Urinary bladder (tissue), 4 donors: ENCODE results near the gene AOPEP. TPM values are rescaled to one million over a fixed set of nuclear protein-coding genes. Genes with fewer than 3 reads are reported as not detected.

Experiments
- DNase-seq: peaks from one replicate; pipeline ENCODE4 v3.0.0-alpha.2; 2015; ENCODE audit errors: extremely low spot score
- H3K27ac ChIP-seq: one replicate; pipeline ENCODE4 v1.5.1; 2013; ENCODE audit warnings: low read depth, mild to moderate bottlenecking, moderate library complexity
- H3K36me3 ChIP-seq: one replicate; pipeline ENCODE4 v1.6.1; 2013; ENCODE audit warnings: mild to moderate bottlenecking, moderate library complexity; ENCODE audit not compliant: insufficient read depth
- H3K4me1 ChIP-seq: one replicate; pipeline ENCODE4 v1.6.1; 2013; ENCODE audit warnings: mild to moderate bottlenecking, moderate library complexity; ENCODE audit not compliant: insufficient read depth
- H3K4me3 ChIP-seq: one replicate; pipeline ENCODE4 v1.5.1; 2013; ENCODE audit warnings: low read depth, low read length
- WGBS: extraction: QIAGEN DNeasy Blood & Tissue Kit; methylation state at CpG from one replicate; pipeline ENCODE4 v1.1.7; 2013; 5-methylcytosine and 5-hydroxymethylcytosine counted together
- polyA plus RNA-seq: library from polyadenylated mRNA; stranded (reverse); fragments of 200-250 nt; gene quantifications from one replicate; pipeline ENCODE4 v1.2.3, GENCODE V29; 2013
- total RNA-seq: library from RNA; depleted of rRNA; stranded (reverse); fragments of >200 nt; gene quantifications from one replicate; pipeline ENCODE4 v1.2.3, GENCODE V29; 2014
- donor health status: healthy with polysubstance abuse.
- donor health status: healthy.

Gene AOPEP
- total and polyA plus RNA-seq, 2 donors: 99.2 to 136 TPM

DNA sequence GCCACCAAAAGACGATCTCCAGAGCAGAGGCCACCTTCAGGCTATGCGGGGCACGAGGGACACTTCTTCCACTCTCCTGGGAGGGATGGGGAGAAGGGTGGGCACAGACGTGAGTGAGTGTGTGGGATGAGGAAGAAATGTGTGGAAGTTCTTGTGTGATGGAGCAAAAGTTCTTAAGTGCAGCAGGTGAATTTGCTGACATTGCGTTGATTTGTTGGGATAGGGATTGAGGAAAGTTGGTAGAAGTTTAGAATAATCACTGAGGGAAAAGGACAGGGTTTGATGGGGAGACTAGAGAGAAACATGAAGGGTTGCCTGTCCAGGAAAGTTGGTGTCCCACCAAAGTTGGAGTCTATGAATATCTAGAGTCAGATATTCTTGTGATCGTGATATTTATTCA is 2.2 kb downstream of the AOPEP start:
- WGBS: 76% methylated on average over 6 of the region's 6 CpGs
- no peak for DNase-seq
- no peak overlapping the region for H3K27ac ChIP-seq
- H3K4me1 ChIP-seq: no peaks in the 10 kb centered on the region
- H3K36me3 ChIP-seq: no peaks in the 10 kb centered on the region
- H3K4me3 ChIP-seq: no peak overlapping the region

DNA sequence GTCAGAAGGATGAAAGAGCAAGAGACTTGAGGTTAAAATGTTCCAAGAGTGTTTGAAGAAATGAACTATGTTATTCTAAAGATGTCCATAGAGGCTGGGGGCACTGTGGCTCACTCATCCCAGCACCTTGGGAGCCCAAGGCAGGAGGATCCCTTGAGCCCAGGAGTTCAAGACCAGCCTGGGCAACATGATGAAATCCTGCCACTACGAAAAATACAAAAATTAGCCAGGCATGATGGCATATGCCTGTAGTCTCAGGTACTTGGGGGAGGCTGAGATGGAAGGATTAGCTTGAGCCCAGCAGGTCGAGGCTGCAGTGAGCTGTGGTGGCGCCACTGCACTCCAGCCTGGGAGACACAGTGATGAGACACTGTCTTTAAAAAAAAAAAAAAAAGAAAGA is 2.7 kb downstream of the AOPEP start:
- WGBS: 96% methylated on average over 3 of the region's 3 CpGs
- H3K27ac ChIP-seq: no peak overlapping the region
- DNase-seq: no peak
- H3K4me3 ChIP-seq: no peak overlapping the region
- H3K36me3 ChIP-seq: no peaks in the 10 kb centered on the region
- no peaks in the 10 kb centered on the region for H3K4me1 ChIP-seq

DNA sequence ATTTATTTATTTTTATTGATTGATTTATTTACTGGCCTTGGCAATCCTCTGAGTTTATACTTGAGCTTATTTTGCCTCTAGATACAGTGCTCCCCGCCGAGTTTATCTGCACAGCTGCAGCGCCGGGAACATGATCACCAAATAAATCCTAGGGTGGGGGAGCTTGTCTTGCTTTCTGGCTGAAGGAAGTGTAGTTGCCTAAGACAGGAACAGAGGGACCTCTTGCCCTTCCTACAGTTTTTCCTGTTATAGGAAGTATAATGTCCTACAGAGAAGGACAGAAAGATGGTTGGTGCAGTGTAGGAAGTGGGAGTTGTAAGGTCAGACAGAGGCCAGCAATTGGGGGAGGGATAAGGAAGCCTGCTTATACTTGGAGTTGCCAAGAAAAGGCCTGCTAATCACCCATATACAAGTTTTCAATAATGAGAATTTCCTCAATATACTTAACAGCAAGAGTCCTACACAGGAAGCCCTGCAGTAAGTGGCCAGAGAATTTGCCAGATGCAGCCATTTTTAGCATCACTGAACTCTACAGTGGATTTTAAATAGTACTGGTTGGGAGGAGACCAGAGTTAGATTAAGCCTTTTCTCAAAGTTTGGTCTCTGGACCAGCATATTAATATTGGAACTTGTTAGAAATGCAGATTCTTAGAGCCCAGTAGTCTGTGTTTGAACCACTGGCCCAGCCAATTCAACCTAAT is 7.7 kb downstream of the AOPEP start:
- Histone ChIP-seq H3K36me3 (no peaks in the 10 kb centered on the region), H3K4me1 (no peaks in the 10 kb centered on the region), H3K27ac (no peak overlapping the region), H3K4me3 (no peak overlapping the region)
- no peak for DNase-seq
- 52% methylated on average over 4 of the region's 4 CpGs for WGBS

DNA sequence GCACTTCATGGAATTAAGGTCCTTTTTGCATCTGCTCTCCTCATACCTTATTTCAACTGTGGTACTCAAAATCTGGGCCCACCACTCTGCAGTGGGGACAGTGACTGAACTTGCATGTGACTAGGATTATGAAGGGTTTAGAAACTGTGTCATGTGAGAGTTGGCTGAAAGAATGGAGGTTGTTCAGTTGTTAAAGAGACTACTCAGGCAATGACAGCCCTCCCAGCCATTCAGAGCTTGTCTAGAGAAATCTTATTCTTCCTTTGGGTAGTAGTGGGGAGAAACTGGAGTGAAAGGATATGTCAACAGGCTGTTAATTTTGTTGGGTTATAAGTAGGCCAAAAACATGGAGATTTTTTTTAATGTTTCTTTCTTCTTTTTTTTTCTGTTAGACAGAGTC is 10.3 kb downstream of the AOPEP start:
- DNase-seq: no peak
- no peak overlapping the region for H3K4me3 ChIP-seq
- H3K27ac ChIP-seq: no peak overlapping the region
- H3K4me1 ChIP-seq: no peaks in the 10 kb centered on the region
- no peaks in the 10 kb centered on the region for H3K36me3 ChIP-seq

DNA sequence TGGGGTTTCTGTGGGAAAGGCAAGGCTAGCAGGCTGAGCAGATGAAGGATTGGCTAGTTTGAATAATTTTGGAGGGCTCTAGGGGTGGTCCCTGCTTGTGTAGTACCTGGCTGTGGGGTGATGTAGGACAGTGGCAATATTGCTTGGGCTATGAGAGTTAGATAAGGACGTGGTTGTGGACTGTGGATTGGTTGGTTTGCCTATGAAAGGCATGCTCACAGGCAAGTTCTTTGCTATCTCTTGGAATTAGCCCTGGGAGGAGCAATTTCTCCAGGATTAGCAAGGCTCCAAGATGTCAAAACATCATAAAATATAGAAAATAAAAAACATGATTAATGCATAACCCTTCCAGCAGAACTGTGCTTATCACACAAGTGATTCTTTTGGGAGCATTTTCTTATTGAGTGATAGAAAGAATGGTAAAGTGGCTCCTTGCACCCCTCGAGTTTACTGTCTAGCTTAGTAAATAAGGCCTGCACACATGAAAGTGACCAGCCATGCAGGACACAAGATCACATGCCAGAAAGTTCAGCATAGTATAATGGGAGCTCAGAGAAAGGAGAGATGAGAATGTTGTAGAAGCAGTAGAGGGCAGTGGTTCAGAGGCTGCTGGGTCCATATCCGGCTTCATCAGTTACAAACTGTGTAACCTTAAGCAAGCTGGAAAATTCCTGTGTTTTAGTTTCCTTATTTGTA is 13.8 kb downstream of the AOPEP start:
- Histone ChIP-seq H3K4me1 (no peaks in the 10 kb centered on the region), H3K4me3 (no peak overlapping the region), H3K27ac (no peak overlapping the region), H3K36me3 (no peaks in the 10 kb centered on the region)
- WGBS: 28% methylated on average over 3 of the region's 3 CpGs
- no peak for DNase-seq

DNA sequence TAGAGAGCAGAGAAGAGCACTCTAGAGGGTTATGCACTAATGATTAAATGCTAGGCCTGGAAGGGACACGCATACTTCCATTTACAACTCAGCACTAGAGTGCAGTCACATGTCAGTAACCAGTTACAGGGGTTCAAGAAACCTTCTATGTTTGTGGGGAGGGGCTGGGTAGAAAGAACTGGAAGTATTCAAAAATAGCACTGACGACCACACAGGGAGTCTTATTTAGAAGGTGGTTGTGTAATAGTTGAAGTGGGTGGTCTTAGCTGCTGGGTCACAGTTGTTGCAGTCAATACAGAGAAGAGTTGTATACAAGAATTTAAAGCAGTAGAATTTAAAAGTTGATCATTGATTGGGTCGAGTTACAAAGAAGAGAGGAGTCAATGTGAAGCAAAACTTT is 15.4 kb downstream of the AOPEP start:
- Histone ChIP-seq H3K4me1 (no peaks in the 10 kb centered on the region), H3K27ac (no peak overlapping the region), H3K4me3 (no peak overlapping the region), H3K36me3 (no peaks in the 10 kb centered on the region)
- 68% methylated on average over 3 of the region's 3 CpGs for WGBS
- DNase-seq: no peak

DNA sequence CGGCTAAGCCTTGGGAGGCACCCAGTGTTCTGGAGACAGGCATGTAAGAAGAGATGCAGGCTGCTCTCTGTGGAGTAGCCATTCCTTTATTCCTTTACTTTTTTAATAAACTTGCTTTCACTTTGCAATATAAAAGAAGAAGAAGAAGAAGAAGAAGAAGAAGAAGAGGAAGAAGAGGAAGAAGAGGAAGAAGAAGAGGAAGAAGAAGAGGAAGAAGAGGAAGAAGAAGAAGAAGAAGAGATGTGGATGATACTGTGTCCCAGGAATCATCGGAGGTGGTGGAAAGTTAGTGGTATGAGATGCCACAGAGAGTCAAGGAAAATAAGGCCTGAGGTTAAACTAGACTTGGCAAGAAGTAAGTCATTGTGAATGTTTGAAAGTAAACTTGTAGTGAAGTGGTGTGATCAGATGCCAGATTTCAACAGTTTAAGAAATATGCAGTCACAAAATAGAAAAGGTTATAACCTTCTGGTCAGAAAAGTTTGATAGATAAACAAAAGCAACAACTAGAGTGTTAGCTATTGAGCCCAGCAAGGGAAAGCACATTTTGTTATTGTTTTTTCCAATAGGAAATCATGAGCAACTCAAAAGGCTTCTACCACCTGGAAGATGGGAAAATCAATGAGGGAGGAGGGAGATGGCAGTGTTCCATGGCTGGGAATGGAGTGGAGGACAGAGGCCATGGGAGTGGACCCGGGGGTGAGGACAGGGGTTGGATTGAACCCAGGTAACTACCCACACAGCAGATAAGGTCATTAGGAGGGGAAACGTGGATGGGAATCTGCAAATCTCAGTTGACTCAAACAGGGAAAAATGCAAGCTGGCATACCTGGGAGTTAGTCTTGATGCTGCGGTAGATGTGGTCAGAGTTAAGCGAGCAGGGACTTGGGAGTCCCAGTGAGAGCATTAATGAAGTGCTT is 16.8 kb downstream of the AOPEP start:
- DNase-seq: no peak
- H3K4me1 ChIP-seq: no peaks in the 10 kb centered on the region
- H3K27ac ChIP-seq: no peak overlapping the region
- H3K4me3 ChIP-seq: no peak overlapping the region
- no peaks in the 10 kb centered on the region for H3K36me3 ChIP-seq
- 85% methylated on average over 6 of the region's 6 CpGs for WGBS

DNA sequence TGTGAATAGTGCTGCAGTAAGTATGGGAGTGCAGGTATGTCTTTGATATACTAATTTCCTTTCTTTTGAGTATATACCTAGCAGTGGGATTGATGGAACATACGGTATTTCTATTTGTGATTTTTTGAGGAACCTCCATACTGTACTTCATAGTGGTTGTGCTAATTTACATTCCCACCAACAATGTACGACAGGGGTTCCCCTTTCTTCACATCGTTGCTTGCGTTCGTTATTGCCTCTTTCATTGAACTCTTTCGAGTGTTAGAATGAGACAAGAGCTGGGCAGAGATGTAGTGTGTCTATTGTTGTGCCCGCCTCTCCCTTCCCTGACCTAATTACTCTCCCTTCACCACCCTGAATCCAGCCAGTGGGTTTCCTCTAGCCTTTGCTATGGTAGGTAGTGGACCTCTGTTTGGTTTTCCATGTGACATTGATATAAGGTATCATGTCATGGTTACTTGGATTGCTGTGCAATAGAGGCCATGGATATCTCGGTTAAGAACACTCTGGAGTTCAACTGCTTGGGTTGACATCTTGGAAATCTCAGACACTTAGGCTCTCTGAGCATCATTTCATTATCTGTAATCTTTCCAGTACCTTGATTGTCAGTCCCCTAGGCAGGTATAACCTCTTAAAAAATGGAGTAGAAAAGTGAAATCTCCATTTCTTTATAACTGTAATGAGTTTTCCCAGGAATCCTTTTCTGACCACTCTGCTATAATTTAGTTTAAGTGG is 19.5 kb downstream of the AOPEP start:
- no peaks in the 10 kb centered on the region for H3K4me1 ChIP-seq
- no peak for DNase-seq
- no peak overlapping the region for H3K27ac ChIP-seq
- no peaks in the 10 kb centered on the region for H3K36me3 ChIP-seq
- WGBS: 89% methylated on average over 8 of the region's 8 CpGs
- no peak overlapping the region for H3K4me3 ChIP-seq

DNA sequence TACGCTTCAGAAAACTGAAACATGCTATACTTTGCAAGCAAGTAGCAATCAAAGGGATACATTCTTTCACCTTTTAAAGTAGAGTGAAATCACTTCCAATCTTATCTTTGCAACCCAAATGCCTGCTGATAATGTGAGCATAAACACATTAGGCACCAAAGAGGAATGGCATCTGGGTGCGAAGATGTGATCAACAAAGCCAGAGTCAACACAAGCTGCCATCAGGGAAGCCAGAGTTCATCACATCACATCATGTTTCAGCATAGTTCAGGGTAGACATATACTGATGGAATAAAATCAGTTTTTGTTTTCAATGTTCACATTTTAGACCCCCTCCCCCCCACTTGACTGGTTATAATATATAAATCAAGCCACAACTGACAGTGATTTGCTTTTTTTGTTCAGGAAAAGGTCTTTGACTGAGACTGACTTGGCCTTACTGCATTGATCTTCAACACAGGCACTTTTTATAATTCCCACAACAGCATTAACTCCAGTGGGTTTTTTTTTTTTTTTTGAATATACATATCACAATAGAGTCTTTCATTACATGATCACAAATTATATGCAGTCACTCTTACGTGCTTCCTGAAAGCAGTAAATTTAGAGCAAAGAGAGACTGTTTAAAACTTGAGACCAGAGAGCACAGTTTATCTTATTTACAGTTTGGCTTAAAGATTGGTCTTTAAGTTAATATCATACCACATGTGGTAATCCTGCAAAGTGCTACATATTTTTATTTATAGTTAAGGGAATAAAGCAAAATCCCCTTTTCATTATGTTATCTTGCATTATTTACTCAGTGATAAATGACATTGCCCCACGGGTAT is 20.3 kb downstream of the AOPEP start:
- Histone ChIP-seq H3K36me3 (no peaks in the 10 kb centered on the region), H3K4me3 (no peak overlapping the region), H3K4me1 (no peaks in the 10 kb centered on the region), H3K27ac (no peak overlapping the region)
- WGBS: 80% methylated on average over 4 of the region's 4 CpGs
- DNase-seq: no peak

DNA sequence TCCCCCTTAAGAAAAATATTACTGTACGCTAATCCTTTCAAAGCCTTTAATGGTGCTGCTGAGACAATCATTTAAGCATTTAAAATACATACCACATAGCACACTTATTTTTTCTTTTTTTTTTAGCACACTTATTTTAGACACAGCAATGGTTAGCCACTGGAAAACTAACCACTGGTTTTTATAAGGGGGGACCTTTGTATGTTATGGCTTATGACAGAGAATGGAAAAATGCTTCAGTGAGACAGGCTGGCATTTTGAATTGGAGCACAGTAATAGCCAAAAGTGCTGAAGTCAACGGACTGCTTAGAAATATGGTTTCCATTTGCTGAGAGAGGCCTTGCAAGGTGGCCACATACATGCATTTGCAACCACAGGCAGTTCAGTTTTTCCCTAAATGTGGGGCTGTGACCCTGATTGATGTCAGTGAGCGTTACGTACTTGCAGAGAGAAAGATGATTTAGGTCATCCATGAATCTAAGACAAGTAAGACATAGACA is 28.5 kb downstream of the AOPEP start:
- Histone ChIP-seq H3K4me1 (no peaks in the 10 kb centered on the region), H3K4me3 (no peak overlapping the region), H3K27ac (no peak overlapping the region), H3K36me3 (no peaks in the 10 kb centered on the region)
- DNase-seq: no peak
- WGBS: 86% methylated on average over 4 of the region's 4 CpGs

DNA sequence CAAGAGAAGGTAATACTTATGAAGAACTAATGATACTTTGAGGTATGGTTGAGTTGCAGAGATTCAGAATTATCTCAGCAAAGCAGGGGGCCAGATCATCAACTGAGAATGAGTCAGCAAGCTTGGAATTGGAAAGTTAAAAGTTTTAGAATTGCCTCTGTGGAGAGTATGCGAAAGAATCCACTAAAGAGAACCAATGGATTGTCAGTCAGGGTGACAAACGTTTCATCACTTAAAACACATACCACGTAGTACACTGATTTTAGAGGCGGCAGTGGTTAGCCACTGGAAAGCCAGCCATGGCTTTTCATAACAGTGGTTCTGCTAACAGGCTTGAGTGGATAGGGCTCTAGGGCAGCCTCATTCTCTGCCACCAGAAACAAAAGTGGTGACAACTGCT is 30.7 kb downstream of the AOPEP start:
- Histone ChIP-seq H3K27ac (no peak overlapping the region), H3K4me1 (no peaks in the 10 kb centered on the region), H3K36me3 (no peaks in the 10 kb centered on the region), H3K4me3 (no peak overlapping the region)
- no peak for DNase-seq
- WGBS: 86% methylated on average over 4 of the region's 4 CpGs

DNA sequence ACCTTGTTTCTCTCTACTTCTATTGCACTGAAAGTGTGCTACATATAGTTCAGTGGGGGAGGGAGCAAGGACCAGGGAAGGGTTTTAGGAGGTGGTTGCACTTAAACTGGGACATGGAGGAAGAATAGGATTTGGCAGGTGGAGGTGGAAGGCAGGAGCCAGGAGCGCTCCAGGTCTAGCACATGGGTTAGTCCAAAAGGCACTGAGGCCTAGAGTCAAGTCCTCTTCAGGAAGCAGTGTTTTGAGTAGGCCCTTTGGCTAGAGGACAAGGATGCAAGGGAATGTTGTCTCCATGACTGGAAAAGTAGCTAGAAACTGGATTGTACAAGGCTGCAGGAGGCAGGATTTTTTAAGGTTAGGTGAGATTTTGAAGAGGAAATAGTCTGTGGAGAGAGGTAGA is 31.5 kb downstream of the AOPEP start:
- Histone ChIP-seq H3K4me3 (no peak overlapping the region), H3K27ac (no peak overlapping the region), H3K36me3 (no peaks in the 10 kb centered on the region), H3K4me1 (no peaks in the 10 kb centered on the region)
- DNase-seq: no peak
- WGBS: 98% methylated on average over 1 of the region's 1 CpG
